Smooth muscle cell (in vitro differentiated cells): Measurements from ENCODE around the gene CADPS. TPM values are rescaled to one million over a fixed set of nuclear protein-coding genes. Genes with fewer than 3 reads are reported as not detected.

Experiments used
- DNase-seq: peaks from one replicate; lab custom pipeline; 2025; ENCODE audit not compliant: unreplicated experiment; lab: John Stamatoyannopoulos, UW
- H2AFZ ChIP-seq: fragments of 200-600 bp; sonication (generic); 2 replicates; pipeline ENCODE4 v1.6.0; 2016; ENCODE audit warnings: antibody characterized with exemption, low read depth, mild to moderate bottlenecking
- H3F3A ChIP-seq: fragments of 200-600 bp; sonication (generic); 2 replicates; pipeline ENCODE4 v1.6.0; 2017; ENCODE audit warnings: antibody characterized with exemption, low read depth
- H3K27ac ChIP-seq: fragments of 200-600 bp; sonication (generic); 2 replicates; pipeline ENCODE4 v1.5.1; 2016; ENCODE audit warnings: low read depth, mild to moderate bottlenecking
- H3K27me3 ChIP-seq: fragments of 200-600 bp; sonication (generic); 2 replicates; pipeline ENCODE4 v1.6.1; 2016; ENCODE audit warnings: low read depth, mild to moderate bottlenecking
- H3K36me3 ChIP-seq: fragments of 200-600 bp; sonication (generic); 2 replicates; pipeline ENCODE4 v1.5.1; 2016; ENCODE audit warnings: low read depth
- H3K4me1 ChIP-seq: fragments of 200-600 bp; sonication (generic); 2 replicates; pipeline ENCODE4 v1.5.1; 2016; ENCODE audit warnings: low read depth
- H3K4me2 ChIP-seq: fragments of 200-600 bp; sonication (generic); 2 replicates; pipeline ENCODE4 v1.6.0; 2016; ENCODE audit warnings: mild to moderate bottlenecking
- H3K4me3 ChIP-seq: fragments of 200-600 bp; sonication (generic); 2 replicates; pipeline ENCODE4 v1.5.1; 2016; ENCODE audit warnings: mild to moderate bottlenecking
- H3K79me2 ChIP-seq: fragments of 200-600 bp; sonication (generic); 2 replicates; pipeline ENCODE4 v1.6.0; 2016; ENCODE audit warnings: low read depth, mild to moderate bottlenecking
- H3K9ac ChIP-seq: fragments of 200-600 bp; sonication (generic); 2 replicates; pipeline ENCODE4 v1.6.0; 2016; ENCODE audit warnings: low read depth
- H3K9me3 ChIP-seq: fragments of 200-600 bp; sonication (generic); replicated peaks from 2 replicates; pipeline ENCODE4 v1.5.1; 2016; ENCODE audit warnings: low read depth
- H4K20me1 ChIP-seq: fragments of 200-600 bp; sonication (generic); 2 replicates; pipeline ENCODE4 v1.6.0; 2016; ENCODE audit warnings: low read depth
- CTCF ChIP-seq: fragments of 200-600 bp; sonication (generic); IDR thresholded peaks from 2 replicates; pipeline ENCODE4 v1.5.1; 2017; ENCODE audit warnings: borderline replicate concordance, mild to moderate bottlenecking, antibody characterized with exemption; ENCODE audit not compliant: insufficient read depth, poor library complexity, severe bottlenecking
- WGBS: methylation state at CpG from one replicate; pipeline ENCODE4 v1.1.7; 2016; ENCODE audit warnings: low lambda C conversion rate; 5-methylcytosine and 5-hydroxymethylcytosine counted together
- polyA plus RNA-seq: library from polyadenylated mRNA; unstranded; fragments of >200 nt; fragmentation: Nextera tagmentation; extraction: Ambion mirVana; gene quantifications from 2 replicates; pipeline ENCODE4 v1.2.1, GENCODE V29; 2016
- total RNA-seq: library from RNA; depleted of rRNA; stranded (reverse); fragments of >200 nt; gene quantifications from 2 replicates; pipeline ENCODE4 v1.2.3, GENCODE V29; 2014

The CADPS gene
- total and polyA plus RNA-seq, 2 experiments from 2014 or later: 4.4 to 38.4 TPM

GRCh38 chr3:62827550-62827949 lies 47.7 kb downstream of the CADPS start:
- Histone ChIP-seq H3K4me2 (no peak overlapping the region), H3K9me3 (no peaks in the 10 kb centered on the region), H3K79me2 (no peaks in the 10 kb centered on the region), H2AFZ (no peak overlapping the region), H3K27me3 (peaks cover 3% of the 10 kb centered on the region), H4K20me1 (no peaks in the 10 kb centered on the region), H3K27ac (no peak overlapping the region), H3K36me3 (no peaks in the 10 kb centered on the region), H3K4me3 (no peak overlapping the region), H3F3A (no peaks in the 10 kb centered on the region), H3K9ac (no peak overlapping the region), H3K4me1 (peaks cover 24% of the 10 kb centered on the region)
- TF ChIP-seq CTCF: no peak
- DNase-seq: no peak

- H3K27me3 ChIP-seq: no peaks in the 10 kb centered on the region
- no peak for TF ChIP-seq CTCF
- H3F3A ChIP-seq: no peaks in the 10 kb centered on the region
- H2AFZ ChIP-seq: no peak overlapping the region
- H3K4me3 ChIP-seq: no peak overlapping the region
- peaks cover 15% of the 10 kb centered on the region for H3K4me1 ChIP-seq
- no peaks in the 10 kb centered on the region for H3K36me3 ChIP-seq
- H3K9me3 ChIP-seq: no peaks in the 10 kb centered on the region
- no peak for DNase-seq
- no peaks in the 10 kb centered on the region for H3K79me2 ChIP-seq
- H3K9ac ChIP-seq: no peak overlapping the region
- H4K20me1 ChIP-seq: no peaks in the 10 kb centered on the region
- H3K4me2 ChIP-seq: no peak overlapping the region
- H3K27ac ChIP-seq: no peak overlapping the region
- 88% methylated on average over 6 of the region's 6 CpGs for WGBS
Measured at GRCh38 chr3:62824965-62825592, 50.1 kb downstream of the CADPS start.

GRCh38 chr3:62823461-62824050 lies 51.7 kb downstream of the CADPS start:
- Histone ChIP-seq H3K9me3 (no peaks in the 10 kb centered on the region), H3F3A (no peaks in the 10 kb centered on the region), H2AFZ (no peak overlapping the region), H3K4me3 (no peak overlapping the region), H3K27ac (no peak overlapping the region), H3K9ac (no peak overlapping the region), H4K20me1 (no peaks in the 10 kb centered on the region), H3K79me2 (no peaks in the 10 kb centered on the region), H3K4me1 (peaks cover 14% of the 10 kb centered on the region), H3K4me2 (no peak overlapping the region), H3K36me3 (no peaks in the 10 kb centered on the region), H3K27me3 (no peaks in the 10 kb centered on the region)
- no peak for TF ChIP-seq CTCF
- DNase-seq: no peak
- 89% methylated on average over 6 of the region's 6 CpGs for whole genome bisulfite sequencing

GRCh38 chr3:62822905-62823304 lies 52.3 kb downstream of the CADPS start:
- no peak for DNase-seq
- WGBS: 94% methylated on average over 1 of the region's 1 CpG
- Histone ChIP-seq H3K27me3 (no peaks in the 10 kb centered on the region), H2AFZ (no peak overlapping the region), H3K27ac (no peak overlapping the region), H3K36me3 (no peaks in the 10 kb centered on the region), H4K20me1 (no peaks in the 10 kb centered on the region), H3K4me2 (no peak overlapping the region), H3K9me3 (no peaks in the 10 kb centered on the region), H3K4me1 (peaks cover 14% of the 10 kb centered on the region), H3K4me3 (no peak overlapping the region), H3K79me2 (no peaks in the 10 kb centered on the region), H3F3A (no peaks in the 10 kb centered on the region), H3K9ac (no peak overlapping the region)
- no peak for TF ChIP-seq CTCF
